Measurements from ENCODE around the gene CAMKMT.
"Not testable (repeated sequence)": the region's sequence is repeated elsewhere in the genome, so short reads cannot be mapped to it uniquely, and the experiment has no call there.

CAMKMT gene

DNA sequence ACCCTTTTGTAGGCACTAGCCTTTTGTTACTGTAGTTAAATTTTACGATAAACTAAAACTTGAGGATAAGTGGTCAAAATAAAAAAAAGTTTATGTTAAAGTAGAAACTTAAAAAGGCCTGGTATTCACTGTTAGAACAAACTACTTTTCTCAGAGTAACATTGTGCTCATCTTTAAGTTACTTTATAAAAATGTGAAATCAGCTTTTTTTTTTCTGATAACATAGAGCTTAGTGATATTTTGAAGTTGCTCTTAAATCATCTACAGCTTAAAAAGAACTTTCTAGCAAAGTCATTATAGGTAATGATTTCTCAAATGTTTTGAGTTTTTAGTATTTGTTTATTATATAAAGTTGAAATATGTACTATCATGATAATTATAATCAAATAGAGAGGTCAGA, 125.3 kb downstream of the CAMKMT start:
- Mint-ChIP-seq H3K4me1 (ENCODE audit: low read depth) (no peaks in the 10 kb centered on the region), H3K9me3 (ENCODE audit: low read depth) (no peaks in the 10 kb centered on the region), H3K27me3 (no peaks in the 10 kb centered on the region), H3K4me3 (no peak overlapping the region), H3K36me3 (peaks cover 9% of the 10 kb centered on the region), H3K27ac (no peak overlapping the region)

- no peak overlapping the region for H3K4me3 Mint-ChIP-seq
- no peak overlapping the region for H3K27ac Mint-ChIP-seq
- peaks cover 7% of the 10 kb centered on the region for H3K36me3 Mint-ChIP-seq
- no peaks in the 10 kb centered on the region for H3K4me1 Mint-ChIP-seq (ENCODE audit: low read depth)
- no peaks in the 10 kb centered on the region for H3K27me3 Mint-ChIP-seq
- no peaks in the 10 kb centered on the region for H3K9me3 Mint-ChIP-seq (ENCODE audit: low read depth)
Observed at GRCh38 chr2:44490726-44491125, 129.0 kb downstream of the CAMKMT start.

DNA sequence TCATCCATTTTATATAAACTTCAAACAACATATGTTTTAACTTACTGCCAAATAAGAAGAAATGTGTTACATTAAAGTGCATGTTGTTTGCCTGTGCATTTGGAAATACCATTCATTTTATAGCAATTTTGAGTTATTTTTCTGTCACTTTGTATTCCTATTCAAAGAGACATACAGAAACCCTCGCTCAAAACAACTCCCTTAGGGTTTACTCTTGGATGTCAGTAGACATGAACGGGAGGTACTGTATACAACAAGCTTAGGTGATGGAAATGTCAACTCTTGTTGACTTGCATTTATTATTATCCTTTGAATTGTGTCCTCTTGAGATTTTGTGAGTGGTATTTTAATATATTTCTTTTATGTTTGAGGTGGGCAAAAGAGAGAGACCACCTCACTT, 132.3 kb downstream of the CAMKMT start:
- no peaks in the 10 kb centered on the region for H3K27me3 Mint-ChIP-seq
- peaks cover 7% of the 10 kb centered on the region for H3K36me3 Mint-ChIP-seq
- no peaks in the 10 kb centered on the region for H3K4me1 Mint-ChIP-seq (ENCODE audit: low read depth)
- no peak overlapping the region for H3K4me3 Mint-ChIP-seq
- no peak overlapping the region for H3K27ac Mint-ChIP-seq
- no peaks in the 10 kb centered on the region for H3K9me3 Mint-ChIP-seq (ENCODE audit: low read depth)

DNA sequence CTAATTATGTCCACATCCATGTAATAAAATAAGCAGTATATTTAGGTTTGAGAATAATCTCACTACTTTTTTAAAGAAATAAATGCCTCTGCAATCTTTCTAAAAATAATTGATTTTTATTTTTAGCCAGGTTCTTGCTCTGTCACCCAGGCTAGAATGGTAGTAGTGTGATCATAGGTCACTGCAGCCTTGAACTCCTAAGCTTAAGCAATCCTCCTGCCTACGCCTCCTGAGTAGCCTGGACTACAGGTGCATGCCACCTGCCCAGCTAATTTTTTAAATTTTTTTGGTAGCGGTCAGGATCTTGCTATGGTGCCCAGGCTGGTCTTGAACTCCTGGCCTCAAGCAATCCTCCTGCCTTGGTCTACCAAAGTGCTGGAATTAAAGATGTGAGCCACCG, 133.3 kb downstream of the CAMKMT start:
- Mint-ChIP-seq H3K9me3 (ENCODE audit: low read depth) (no peaks in the 10 kb centered on the region), H3K27me3 (no peaks in the 10 kb centered on the region), H3K4me1 (ENCODE audit: low read depth) (no peaks in the 10 kb centered on the region), H3K27ac (no peak overlapping the region), H3K36me3 (peaks cover 9% of the 10 kb centered on the region), H3K4me3 (no peak overlapping the region)

DNA sequence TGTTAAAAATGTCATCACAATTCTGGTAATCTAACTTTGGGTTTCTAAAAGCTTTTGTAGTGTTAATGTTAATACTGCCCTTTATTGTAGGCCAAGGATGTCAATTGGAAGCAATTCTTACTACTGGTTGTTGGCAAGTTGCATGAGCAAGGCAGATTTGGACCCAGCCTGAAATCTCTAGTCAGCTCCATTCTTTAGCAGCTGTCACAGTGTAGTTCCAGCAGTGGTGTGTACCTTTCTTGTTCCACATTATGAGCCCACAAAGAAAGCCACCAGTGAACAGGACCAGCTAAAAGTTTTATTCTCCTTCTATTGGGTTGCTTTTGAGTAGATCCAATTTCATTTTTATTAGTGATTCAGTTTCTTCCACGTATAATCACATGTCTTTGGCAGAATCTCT, 133.8 kb downstream of the CAMKMT start:
- H3K4me1 Mint-ChIP-seq (ENCODE audit: low read depth): no peaks in the 10 kb centered on the region
- no peaks in the 10 kb centered on the region for H3K9me3 Mint-ChIP-seq (ENCODE audit: low read depth)
- no peak overlapping the region for H3K27ac Mint-ChIP-seq
- H3K36me3 Mint-ChIP-seq: peaks cover 9% of the 10 kb centered on the region
- no peak overlapping the region for H3K4me3 Mint-ChIP-seq
- no peaks in the 10 kb centered on the region for H3K27me3 Mint-ChIP-seq

DNA sequence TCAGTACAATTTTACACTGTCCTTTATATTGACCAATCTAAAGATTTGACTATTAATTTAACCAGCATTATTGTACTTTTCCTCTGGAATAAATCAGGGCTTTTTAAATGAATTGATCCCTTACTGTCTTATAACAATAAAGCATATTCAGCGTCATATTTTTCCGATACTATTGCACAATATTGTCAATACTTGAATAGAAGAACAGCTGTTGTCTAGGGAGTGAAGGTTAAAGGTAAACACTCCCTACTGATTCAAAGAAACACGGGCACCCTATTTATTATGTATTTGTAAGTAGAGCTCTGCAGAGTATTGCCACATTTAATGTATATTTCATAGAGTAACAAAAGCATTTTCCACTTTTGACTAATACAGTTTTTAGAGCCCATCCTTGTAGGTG, 134.4 kb downstream of the CAMKMT start:
- Mint-ChIP-seq H3K36me3 (peaks cover 9% of the 10 kb centered on the region), H3K27ac (no peak overlapping the region), H3K4me3 (no peak overlapping the region), H3K4me1 (ENCODE audit: low read depth) (no peaks in the 10 kb centered on the region), H3K27me3 (no peaks in the 10 kb centered on the region), H3K9me3 (ENCODE audit: low read depth) (no peaks in the 10 kb centered on the region)

DNA sequence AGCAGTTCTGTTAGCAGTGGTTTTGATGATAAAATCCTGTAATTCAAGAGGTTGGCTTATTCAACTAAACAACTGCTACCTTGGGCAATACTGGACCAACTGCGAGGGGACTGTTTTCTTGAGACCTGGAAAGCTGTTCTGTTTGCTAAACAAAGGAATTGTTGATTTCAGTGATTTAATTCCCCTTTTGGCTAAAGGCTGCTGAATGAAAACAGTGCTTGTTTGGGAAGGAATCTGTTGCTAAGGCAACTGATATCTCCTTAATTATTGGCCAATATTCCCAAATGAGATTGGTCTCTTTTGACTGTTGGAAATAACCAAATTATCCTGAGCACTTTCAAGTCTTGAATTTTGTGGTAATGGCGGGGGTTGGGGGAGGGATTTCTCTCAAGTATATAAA, 136.8 kb downstream of the CAMKMT start:
- no peak overlapping the region for H3K4me3 Mint-ChIP-seq
- H3K36me3 Mint-ChIP-seq: peaks cover 5% of the 10 kb centered on the region
- H3K9me3 Mint-ChIP-seq (ENCODE audit: low read depth): no peaks in the 10 kb centered on the region
- H3K27me3 Mint-ChIP-seq: no peaks in the 10 kb centered on the region
- no peaks in the 10 kb centered on the region for H3K4me1 Mint-ChIP-seq (ENCODE audit: low read depth)
- H3K27ac Mint-ChIP-seq: no peak overlapping the region

DNA sequence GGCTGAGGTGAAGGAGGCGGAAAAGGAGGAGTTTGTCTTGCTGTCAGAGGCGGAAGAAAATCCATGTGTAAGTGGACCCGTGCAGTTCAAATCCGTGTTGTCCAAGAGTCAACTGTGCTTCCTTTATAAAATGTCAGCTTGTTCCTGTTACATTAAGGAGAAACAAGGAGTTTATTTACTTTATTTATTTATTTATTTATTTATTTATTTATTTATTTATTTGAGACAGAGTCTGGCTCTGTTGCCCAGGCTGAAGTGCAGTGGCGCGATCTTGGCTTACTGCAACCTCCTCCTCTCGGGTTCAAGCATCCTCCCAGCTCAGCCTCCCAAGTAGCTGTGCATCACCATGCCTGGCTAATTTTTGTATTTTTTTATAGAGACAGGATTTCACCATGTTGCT, 143.9 kb downstream of the CAMKMT start:
- not testable (repeated sequence) for H3K4me3 Mint-ChIP-seq; H3K27ac Mint-ChIP-seq; H3K4me1 Mint-ChIP-seq (ENCODE audit: low read depth); H3K27me3 Mint-ChIP-seq; H3K9me3 Mint-ChIP-seq (ENCODE audit: low read depth)
- H3K36me3 Mint-ChIP-seq: peaks cover 13% of the 10 kb centered on the region

- Mint-ChIP-seq H3K9me3 (ENCODE audit: low read depth) (no peaks in the 10 kb centered on the region), H3K4me3 (no peak overlapping the region), H3K27ac (no peak overlapping the region)
Observed at GRCh38 chr2:44510246-44510645, 148.5 kb downstream of the CAMKMT start.

GRCh38 chr2:44515416-44515815, 153.7 kb downstream of the CAMKMT start:
- Mint-ChIP-seq H3K4me1 (ENCODE audit: low read depth) (no peaks in the 10 kb centered on the region), H3K27ac (no peak overlapping the region), H3K4me3 (no peak overlapping the region), H3K36me3 (peaks cover 10% of the 10 kb centered on the region), H3K27me3 (no peaks in the 10 kb centered on the region), H3K9me3 (ENCODE audit: low read depth) (no peaks in the 10 kb centered on the region)

More at GRCh38 chr2:44510246-44510645, 148.5 kb downstream of the CAMKMT start:
- H3K27me3 Mint-ChIP-seq: no peaks in the 10 kb centered on the region
- peaks cover 2% of the 10 kb centered on the region for H3K4me1 Mint-ChIP-seq (ENCODE audit: low read depth)
- H3K36me3 Mint-ChIP-seq: peaks cover 10% of the 10 kb centered on the region

GRCh38 chr2:44519026-44519425, 157.3 kb downstream of the CAMKMT start:
- Mint-ChIP-seq H3K9me3 (ENCODE audit: low read depth) (peaks cover 6% of the 10 kb centered on the region), H3K4me1 (ENCODE audit: low read depth) (no peaks in the 10 kb centered on the region), H3K4me3 (no peak overlapping the region), H3K36me3 (peaks cover 16% of the 10 kb centered on the region), H3K27me3 (no peaks in the 10 kb centered on the region), H3K27ac (no peak overlapping the region)

DNA sequence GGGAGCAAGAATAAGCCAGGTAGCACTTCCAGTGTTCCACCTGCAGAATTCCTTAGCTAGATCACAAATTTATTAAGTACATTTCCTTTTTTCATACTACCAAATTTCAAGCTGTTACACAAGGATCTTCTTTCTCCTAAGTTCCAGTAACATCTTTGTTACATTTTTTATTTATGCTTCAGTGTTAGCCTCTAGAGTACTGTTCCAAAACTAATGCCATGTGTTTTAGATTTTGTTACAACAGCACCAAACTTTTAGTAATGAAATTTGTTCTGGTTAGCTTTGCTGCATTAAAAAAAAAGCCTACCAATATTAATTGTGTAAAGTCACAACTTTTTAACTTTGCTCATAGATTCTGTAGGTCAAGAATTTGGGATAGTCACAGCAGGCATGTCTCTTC, 161.1 kb downstream of the CAMKMT start:
- peaks cover 21% of the 10 kb centered on the region for H3K36me3 Mint-ChIP-seq
- H3K27ac Mint-ChIP-seq: no peak overlapping the region
- H3K27me3 Mint-ChIP-seq: no peaks in the 10 kb centered on the region
- H3K4me1 Mint-ChIP-seq (ENCODE audit: low read depth): no peaks in the 10 kb centered on the region
- H3K4me3 Mint-ChIP-seq: no peak overlapping the region
- peaks cover 6% of the 10 kb centered on the region for H3K9me3 Mint-ChIP-seq (ENCODE audit: low read depth)

- H3K9me3 Mint-ChIP-seq (ENCODE audit: low read depth): peaks cover 6% of the 10 kb centered on the region
- no peak overlapping the region for H3K4me3 Mint-ChIP-seq
- no peaks in the 10 kb centered on the region for H3K4me1 Mint-ChIP-seq (ENCODE audit: low read depth)
- no peak overlapping the region for H3K27ac Mint-ChIP-seq
- no peaks in the 10 kb centered on the region for H3K27me3 Mint-ChIP-seq
- H3K36me3 Mint-ChIP-seq: peaks cover 17% of the 10 kb centered on the region
Observed at GRCh38 chr2:44524347-44524926, 162.7 kb downstream of the CAMKMT start.

- Mint-ChIP-seq H3K4me1 (ENCODE audit: low read depth) (no peaks in the 10 kb centered on the region), H3K9me3 (ENCODE audit: low read depth) (peaks cover 6% of the 10 kb centered on the region), H3K36me3 (peaks cover 17% of the 10 kb centered on the region), H3K27ac (no peak overlapping the region), H3K27me3 (no peaks in the 10 kb centered on the region), H3K4me3 (no peak overlapping the region)
Observed at GRCh38 chr2:44526352-44526751, 164.6 kb downstream of the CAMKMT start.

- peaks cover 16% of the 10 kb centered on the region for H3K36me3 Mint-ChIP-seq
- H3K27me3 Mint-ChIP-seq: no peaks in the 10 kb centered on the region
- no peak overlapping the region for H3K27ac Mint-ChIP-seq
- H3K4me1 Mint-ChIP-seq (ENCODE audit: low read depth): no peaks in the 10 kb centered on the region
- H3K4me3 Mint-ChIP-seq: no peak overlapping the region
- H3K9me3 Mint-ChIP-seq (ENCODE audit: low read depth): no peaks in the 10 kb centered on the region
Observed at GRCh38 chr2:44528595-44528994, 166.8 kb downstream of the CAMKMT start.

GRCh38 chr2:44529448-44529847, 167.7 kb downstream of the CAMKMT start:
- peaks cover 17% of the 10 kb centered on the region for H3K36me3 Mint-ChIP-seq
- H3K4me3 Mint-ChIP-seq: no peak overlapping the region
- H3K9me3 Mint-ChIP-seq (ENCODE audit: low read depth): no peaks in the 10 kb centered on the region
- H3K27ac Mint-ChIP-seq: no peak overlapping the region
- no peaks in the 10 kb centered on the region for H3K27me3 Mint-ChIP-seq
- no peaks in the 10 kb centered on the region for H3K4me1 Mint-ChIP-seq (ENCODE audit: low read depth)
